Endothelial cell of umbilical vein (primary cell): ENCODE data around the gene P3H1. TPM values are rescaled to one million over a fixed set of nuclear protein-coding genes. Genes with fewer than 3 reads are reported as not detected.

Experiments used
- BruUV-seq: library from RNA; stranded (reverse); fragments of 400-500 nt; replicated peaks from 2 replicates; lab custom pipeline; 2021; lab: Mats Ljungman, UMichigan
- CTCF ChIA-PET: fragments of 300-600, 350-600 bp; sonication (Branson Sonifier 250); formaldehyde crosslinking; loops from one replicate; lab custom pipeline; 2021; ENCODE audit warnings: antibody characterized with exemption, inconsistent platforms; lab: Charles Lee
- POLR2A ChIA-PET: fragments of 300-600, 350-600 bp; sonication (Branson Sonifier 250); formaldehyde crosslinking; loops from one replicate; lab custom pipeline; 2021; ENCODE audit warnings: antibody characterized with exemption, inconsistent platforms; lab: Charles Lee
- DNase-seq: peaks from one replicate; pipeline ENCODE4 v3.0.0-alpha.2; 2011; ENCODE audit warnings: low read depth, low spot score
- FAIRE-seq: peaks from 2 replicates; lab custom pipeline; 2011; peaks lifted over from hg19 to GRCh38; lab: Jason Lieb, UNC
- H2AFZ ChIP-seq: 2 replicates; pipeline ENCODE4 v1.6.0; 2012; ENCODE audit warnings: low read depth, low read length, control low read depth, inconsistent platforms
- H3K27ac ChIP-seq: 2 replicates; pipeline ENCODE4 v1.5.1; 2011; ENCODE audit warnings: low read depth, mild to moderate bottlenecking, control low read depth, low read length, moderate library complexity; ENCODE audit not compliant: insufficient read depth
- H3K27me3 ChIP-seq, 2 experiments: 2 replicates each; pipeline versions ENCODE4 v1.6.0 to v1.6.1; 2011; ENCODE audit warnings: low read length in 2 of 2, mixed read lengths in 1 of 2; ENCODE audit not compliant: control insufficient read depth in 2 of 2, insufficient read depth in 2 of 2
- H3K36me3 ChIP-seq, 2 experiments: 2 replicates in 1 of 2; 3 replicates in 1 of 2; pipeline ENCODE4 v1.5.1; 2011; ENCODE audit warnings: low read length in 2 of 2, mild to moderate bottlenecking in 1 of 2, moderate library complexity in 1 of 2; ENCODE audit not compliant: control insufficient read depth in 2 of 2, insufficient read depth in 2 of 2; ENCODE audit errors: extremely low read depth in 1 of 2
- H3K4me1 ChIP-seq: 3 replicates; pipeline ENCODE4 v1.5.1; 2011; ENCODE audit warnings: mild to moderate bottlenecking, low read length; ENCODE audit not compliant: control insufficient read depth, insufficient read depth; ENCODE audit errors: extremely low read depth
- H3K4me2 ChIP-seq: 2 replicates; pipeline ENCODE4 v1.6.1; 2011; ENCODE audit warnings: low read length, control low read depth, mixed read lengths; ENCODE audit not compliant: insufficient read depth
- H3K4me3 ChIP-seq, 3 experiments: fragments of 200-600 bp in 1 of 3; sonication (generic), shearing (Covaris generic) in 1 of 3; replicated peaks in 1 of 3; 2 replicates each; pipeline ENCODE4 v1.5.1; 2011 to 2016; ENCODE audit warnings: control low read depth in 3 of 3, low read length in 3 of 3, mild to moderate bottlenecking in 2 of 3, inconsistent platforms in 1 of 3, low read depth in 1 of 3, moderate library complexity in 1 of 3; ENCODE audit not compliant: insufficient read depth in 1 of 3
- H3K79me2 ChIP-seq: 2 replicates; pipeline ENCODE4 v1.6.0; 2012; ENCODE audit warnings: low read length, inconsistent platforms; ENCODE audit not compliant: control insufficient read depth, insufficient read depth
- H3K9ac ChIP-seq: replicated peaks from 2 replicates; pipeline ENCODE3; 2011; ENCODE audit warnings: low read length, control low read depth; ENCODE audit not compliant: insufficient read depth; ENCODE audit errors: extremely low read depth
- H3K9me1 ChIP-seq: replicated peaks from 3 replicates; pipeline ENCODE4 v1.6.0; 2011; ENCODE audit warnings: mild to moderate bottlenecking, low read length; ENCODE audit not compliant: control insufficient read depth, insufficient read depth; ENCODE audit errors: extremely low read depth
- H3K9me3 ChIP-seq: replicated peaks from 2 replicates; pipeline ENCODE4 v1.5.1; 2012; ENCODE audit warnings: low read length, inconsistent platforms; ENCODE audit not compliant: control insufficient read depth, insufficient read depth
- H4K20me1 ChIP-seq: replicated peaks from 2 replicates; pipeline ENCODE3; 2011; ENCODE audit warnings: mild to moderate bottlenecking, low read length; ENCODE audit not compliant: control insufficient read depth, insufficient read depth; ENCODE audit errors: extremely low read depth
- EZH2 ChIP-seq: IDR thresholded peaks from 2 replicates; pipeline ENCODE4 v1.6.1; 2012; ENCODE audit warnings: borderline replicate concordance, low read depth, mild to moderate bottlenecking, moderate library complexity, low read length, inconsistent platforms; ENCODE audit not compliant: severe bottlenecking
- FOS ChIP-seq: IDR thresholded peaks from 2 replicates; pipeline ENCODE4 v1.6.1; 2011; ENCODE audit warnings: mild to moderate bottlenecking, low read length, moderate library complexity, borderline replicate concordance; ENCODE audit not compliant: insufficient read depth
- GATA2 ChIP-seq: IDR thresholded peaks from 2 replicates; pipeline ENCODE4 v1.7.0; 2011; ENCODE audit warnings: low read depth, mild to moderate bottlenecking, moderate library complexity, mixed read lengths, low read length; ENCODE audit not compliant: insufficient read length, insufficient read depth
- JUN ChIP-seq: IDR thresholded peaks from 2 replicates; pipeline ENCODE4 v1.6.1; 2011; ENCODE audit warnings: borderline replicate concordance, low read depth; ENCODE audit not compliant: insufficient read length, insufficient read depth
- MYC ChIP-seq: IDR thresholded peaks from one replicate; pipeline ENCODE4 v1.6.1; 2011; ENCODE audit warnings: mild to moderate bottlenecking, low read depth, low read length
- POLR2A ChIP-seq: IDR thresholded peaks from 2 replicates; pipeline ENCODE4 v1.6.1; 2012; ENCODE audit warnings: low read depth, mild to moderate bottlenecking, control low read depth, low read length
- POLR2AphosphoS5 ChIP-seq: IDR thresholded peaks from 2 replicates; pipeline ENCODE4 v1.6.1; 2012; ENCODE audit warnings: low read depth, mild to moderate bottlenecking, control low read depth, low read length, moderate library complexity; ENCODE audit not compliant: insufficient read depth
- dilution Hi-C: fragments of 300-500 bp; cut with MboI; formaldehyde crosslinking; loops from one replicate; pipeline ENCODE4 v1.15.0; 2019; ENCODE audit warnings: low sequenced_read_pairs; ENCODE audit not compliant: extremely low pct_ligation_motif_present
- intact Hi-C: fragments of 100-400 bp; cut with micrococcal nuclease; formaldehyde crosslinking; loops from one replicate; pipeline ENCODE4 v1.10.0; 2022
- polyA plus RNA-seq, 4 experiments: library from polyadenylated mRNA; depleted of rRNA in 3 of 4; stranded (reverse) in 3 of 4; unstranded in 1 of 4; fragments of >200 nt; gene quantifications; 2 replicates each; pipeline versions ENCODE4 v1.2.1 to v1.2.3, GENCODE V29; 2011 to 2012; ENCODE audit warnings: missing spikeins in 1 of 4
- total RNA-seq: library from RNA; stranded (reverse); gene quantifications from 2 replicates; pipeline ENCODE4 v1.2.3, GENCODE V29; 2021
- TF ChIP-seq, protein P1 (sequence below): IDR thresholded peaks from 2 replicates; pipeline ENCODE4 v1.6.1; 2011; ENCODE audit not compliant: insufficient read depth, insufficient read length
- TF ChIP-seq, protein P2 (sequence below), 2 donors: IDR thresholded peaks; 1 replicate in 1 of 2; 2 replicates in 1 of 2; pipeline ENCODE4 v1.5.1; 2011; ENCODE audit warnings: low read length in 2 of 2, mild to moderate bottlenecking in 2 of 2, moderate library complexity in 2 of 2, control low read depth in 1 of 2, inconsistent platforms in 1 of 2, low read depth in 1 of 2; ENCODE audit not compliant: insufficient read depth in 1 of 2; ENCODE audit errors: extremely low read depth in 1 of 2

Gene P3H1
- total and polyA plus RNA-seq, 2 donors (not counting 3 experiments of a cell fraction or from before 2014, with no cell fraction given), result 136 to 194 TPM

DNA sequence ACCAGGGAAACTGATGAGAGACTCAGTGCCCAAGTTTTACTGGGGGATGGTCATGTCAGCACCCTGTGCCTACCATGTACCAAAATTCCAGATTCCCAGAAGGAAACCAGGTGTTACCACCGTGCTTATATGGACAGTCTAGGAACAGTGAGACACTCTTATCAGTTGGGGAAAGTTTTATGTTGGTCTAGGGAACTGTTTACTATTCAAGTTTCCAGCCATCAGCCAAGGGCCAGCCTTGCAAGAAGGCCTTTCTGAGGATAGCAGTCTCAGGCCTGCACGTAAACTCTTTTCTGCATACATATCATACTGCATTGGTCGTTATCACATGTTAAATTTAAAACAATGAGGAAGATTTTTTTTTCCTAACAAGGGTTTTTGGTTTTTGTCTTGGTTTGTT lies 30.6 kb upstream of the P3H1 start:
- BruUV-seq, result no TSS peak

More for the DNA sequence above, 30.6 kb upstream of the P3H1 start:
- Histone ChIP-seq H2AFZ (no peak overlapping the region), H3K4me3 (no peak overlapping the region), H3K79me2 (no peaks in the 10 kb centered on the region), H3K36me3 (no peaks in the 10 kb centered on the region), H3K9ac (no peak overlapping the region), H4K20me1 (no peaks in the 10 kb centered on the region), H3K27me3 (peaks cover 2 to 8% of the 10 kb centered on the region in 2 experiments), H3K9me3 (no peaks in the 10 kb centered on the region), H3K27ac (no peak overlapping the region), H3K9me1 (no peaks in the 10 kb centered on the region), H3K4me1 (no peaks in the 10 kb centered on the region), H3K4me2 (no peak overlapping the region)
- intact Hi-C loops (no loop called here), dilution Hi-C loops (no loop called here)
- TF ChIP-seq, protein P1, sequence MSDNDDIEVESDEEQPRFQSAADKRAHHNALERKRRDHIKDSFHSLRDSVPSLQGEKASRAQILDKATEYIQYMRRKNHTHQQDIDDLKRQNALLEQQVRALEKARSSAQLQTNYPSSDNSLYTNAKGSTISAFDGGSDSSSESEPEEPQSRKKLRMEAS, result no peak
- TF ChIP-seq, protein P2, sequence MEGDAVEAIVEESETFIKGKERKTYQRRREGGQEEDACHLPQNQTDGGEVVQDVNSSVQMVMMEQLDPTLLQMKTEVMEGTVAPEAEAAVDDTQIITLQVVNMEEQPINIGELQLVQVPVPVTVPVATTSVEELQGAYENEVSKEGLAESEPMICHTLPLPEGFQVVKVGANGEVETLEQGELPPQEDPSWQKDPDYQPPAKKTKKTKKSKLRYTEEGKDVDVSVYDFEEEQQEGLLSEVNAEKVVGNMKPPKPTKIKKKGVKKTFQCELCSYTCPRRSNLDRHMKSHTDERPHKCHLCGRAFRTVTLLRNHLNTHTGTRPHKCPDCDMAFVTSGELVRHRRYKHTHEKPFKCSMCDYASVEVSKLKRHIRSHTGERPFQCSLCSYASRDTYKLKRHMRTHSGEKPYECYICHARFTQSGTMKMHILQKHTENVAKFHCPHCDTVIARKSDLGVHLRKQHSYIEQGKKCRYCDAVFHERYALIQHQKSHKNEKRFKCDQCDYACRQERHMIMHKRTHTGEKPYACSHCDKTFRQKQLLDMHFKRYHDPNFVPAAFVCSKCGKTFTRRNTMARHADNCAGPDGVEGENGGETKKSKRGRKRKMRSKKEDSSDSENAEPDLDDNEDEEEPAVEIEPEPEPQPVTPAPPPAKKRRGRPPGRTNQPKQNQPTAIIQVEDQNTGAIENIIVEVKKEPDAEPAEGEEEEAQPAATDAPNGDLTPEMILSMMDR (IDR thresholded peaks at IDR 0.05; ENCODE audit: extremely low read depth in 1 of 2, insufficient read depth in 1 of 2, low read depth in 1 of 2, low read length in 2 of 2), result no peak
- TF ChIP-seq MYC, result no peak
- TF ChIP-seq JUN, result no peak
- no peak for TF ChIP-seq EZH2
- TF ChIP-seq POLR2AphosphoS5, result no peak
- no peak for TF ChIP-seq FOS
- TF ChIP-seq POLR2A, result no peak
- no peak for TF ChIP-seq GATA2
- ChIA-PET CTCF (no interaction called here), POLR2A (no interaction called here)
- FAIRE-seq (no peak), DNase-seq (no peak)
